ENCODE data around the gene ECE2. TPM values are rescaled to one million over a fixed set of nuclear protein-coding genes. Genes with fewer than 3 reads are reported as not detected.

The ECE2 gene
- polyA plus RNA-seq (2014; cell fraction: cytosol; rRNA removed) = 0.10 and 0.14 TPM in 2 replicates
- 2.0 and 3.1 TPM in 2 replicates for polyA plus RNA-seq (2014; cell fraction: nucleus; rRNA removed)

DNA sequence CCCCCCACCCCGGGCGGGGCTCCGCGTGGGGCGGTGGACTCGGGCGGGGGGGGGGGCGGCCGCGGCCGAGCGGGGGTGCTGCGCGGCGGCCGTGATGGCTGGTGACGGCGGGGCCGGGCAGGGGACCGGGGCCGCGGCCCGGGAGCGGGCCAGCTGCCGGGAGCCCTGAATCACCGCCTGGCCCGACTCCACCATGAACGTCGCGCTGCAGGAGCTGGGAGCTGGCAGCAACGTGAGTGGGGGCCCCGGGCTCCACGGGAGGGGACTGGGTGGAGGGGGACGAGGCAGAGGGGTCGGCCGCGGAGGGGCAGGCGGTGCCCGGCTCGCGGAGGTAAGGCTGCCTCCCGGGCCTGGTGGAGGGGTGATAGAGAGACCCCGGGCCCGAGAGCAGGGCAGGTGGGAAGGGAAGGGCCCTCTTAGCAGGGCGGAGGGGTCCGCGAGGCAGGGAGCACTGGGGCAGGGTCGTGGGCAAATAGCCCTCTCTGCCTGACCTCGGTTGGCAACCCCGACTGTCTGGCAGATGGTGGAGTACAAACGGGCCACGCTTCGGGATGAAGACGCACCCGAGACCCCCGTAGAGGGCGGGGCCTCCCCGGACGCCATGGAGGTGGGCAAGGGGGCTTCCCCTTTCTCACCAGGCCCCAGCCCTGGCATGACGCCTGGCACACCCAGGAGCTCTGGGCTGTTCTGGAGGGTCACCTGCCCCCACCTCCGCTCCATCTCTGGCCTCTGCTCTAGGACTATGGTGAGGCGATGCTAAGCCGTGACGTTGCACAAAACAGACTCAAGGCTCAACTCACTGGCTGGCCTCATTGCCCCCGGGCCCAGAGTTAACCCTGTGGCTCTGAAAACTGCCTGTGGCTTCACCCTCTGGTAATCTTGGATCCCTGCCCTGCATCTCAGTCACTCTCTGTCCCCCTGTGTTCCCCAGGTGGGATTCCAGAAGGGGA lies at the start of gene ECE2:
ECE2 (plus strand) TSS at position 62 of the 950 bp plus-strand sequence; CDS start at position 194, 132 bp downstream.
- no peak for DNase-seq (ENCODE audit: low spot score)

DNA sequence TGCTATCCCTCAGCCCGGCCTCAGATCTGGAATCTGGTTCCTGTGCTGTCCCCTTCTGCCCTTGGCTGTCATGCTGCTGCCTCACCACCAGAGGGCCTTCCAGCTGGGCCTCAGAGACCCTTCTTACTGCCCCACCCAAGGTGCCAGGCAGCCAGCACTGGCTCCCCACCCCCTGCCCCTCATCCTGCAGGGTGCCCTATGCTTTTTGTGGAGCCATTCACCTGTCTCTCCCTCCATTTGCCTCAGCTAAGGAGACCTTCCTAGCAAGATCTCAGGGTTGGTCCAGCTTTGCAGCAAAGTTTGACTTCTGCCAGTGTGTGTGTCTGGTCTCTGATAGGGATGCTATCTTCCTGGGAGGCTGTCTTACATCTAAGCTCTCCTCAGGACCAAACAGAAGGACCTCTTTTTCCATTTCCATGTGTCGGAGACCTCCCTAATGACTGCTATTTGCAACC lies 48.3 kb upstream of the ECE2 start:
- DNase-seq (ENCODE audit: low spot score) = peak; percentile 68

DNA sequence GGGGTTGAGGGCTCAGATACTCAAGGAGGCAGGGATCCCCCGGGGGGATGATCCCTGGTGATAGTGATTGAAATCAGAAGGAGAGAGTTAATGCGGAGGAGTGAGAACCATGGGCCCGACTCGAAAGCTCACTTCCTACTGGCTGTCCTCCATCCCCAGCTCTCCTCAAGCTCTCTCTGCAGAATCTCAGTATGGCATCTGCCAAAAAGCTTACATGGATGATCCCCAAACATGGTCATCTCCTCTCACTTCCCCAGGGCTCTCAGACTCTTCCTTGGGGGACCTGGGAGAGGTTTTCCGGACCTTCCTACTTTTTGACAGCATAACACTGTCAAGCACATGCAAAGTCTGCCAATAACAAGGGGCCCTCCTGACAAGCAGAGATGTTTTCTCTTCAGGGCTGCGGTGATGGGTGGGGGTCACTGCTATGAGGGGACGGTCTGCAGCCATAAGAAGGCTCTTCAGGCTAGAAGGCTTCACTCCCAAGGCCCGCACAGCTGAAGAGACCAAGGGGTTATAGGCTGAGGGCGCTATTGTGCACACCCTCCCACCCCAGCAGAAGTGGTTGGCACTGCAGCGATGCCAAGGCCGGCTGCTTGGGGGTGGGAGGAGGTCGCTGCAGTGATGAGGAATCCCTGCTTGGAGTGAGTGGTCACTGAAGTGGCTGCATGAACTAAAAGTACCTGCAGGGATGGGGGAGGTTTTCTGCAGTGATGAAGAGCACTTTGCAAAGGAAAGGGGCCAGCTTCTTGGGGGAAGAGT lies 47.3 kb upstream of the ECE2 start:
- DNase-seq (ENCODE audit: low spot score) = no peak

DNA sequence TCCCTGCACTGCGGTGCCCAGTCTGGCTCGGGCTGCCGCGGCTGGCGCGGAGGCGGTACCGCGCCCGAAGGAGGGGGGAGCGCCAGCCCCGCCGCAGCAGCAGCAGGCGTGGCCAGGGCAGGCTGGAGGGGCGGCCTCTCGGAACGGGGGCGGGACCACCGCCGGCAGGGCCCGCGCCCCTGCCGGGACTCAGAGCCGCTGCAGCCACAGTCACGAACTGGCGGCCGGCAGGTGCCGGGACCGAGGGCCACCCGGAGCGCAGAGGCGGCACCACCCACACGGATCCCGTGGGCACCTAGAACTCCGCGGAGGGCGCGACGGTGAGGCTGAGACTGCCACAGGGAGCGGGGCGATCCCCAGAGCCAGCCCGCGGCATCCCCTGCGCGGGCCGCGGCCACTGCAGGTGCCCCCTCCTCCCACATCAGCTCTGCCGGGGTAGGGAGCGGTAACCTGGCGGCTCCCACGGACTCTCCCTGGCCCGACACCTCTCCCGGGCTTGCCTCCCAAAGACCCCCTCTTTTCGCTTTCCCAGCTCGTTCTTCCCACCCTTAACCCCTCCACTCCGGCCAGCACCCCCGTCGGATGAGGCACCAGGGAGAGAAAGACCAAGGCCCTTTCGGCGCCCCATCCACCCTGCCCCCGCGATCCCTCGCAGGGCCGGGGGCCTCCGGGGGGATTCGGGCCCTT lies 46.3 kb upstream of the ECE2 start, which contains the start of gene VWA5B2:
VWA5B2 (plus strand) TSS at position 192 of the 687 bp plus-strand sequence. CDS start 944 bp downstream, outside the sequence.
- peak; percentile 85 for DNase-seq (ENCODE audit: low spot score)

DNA sequence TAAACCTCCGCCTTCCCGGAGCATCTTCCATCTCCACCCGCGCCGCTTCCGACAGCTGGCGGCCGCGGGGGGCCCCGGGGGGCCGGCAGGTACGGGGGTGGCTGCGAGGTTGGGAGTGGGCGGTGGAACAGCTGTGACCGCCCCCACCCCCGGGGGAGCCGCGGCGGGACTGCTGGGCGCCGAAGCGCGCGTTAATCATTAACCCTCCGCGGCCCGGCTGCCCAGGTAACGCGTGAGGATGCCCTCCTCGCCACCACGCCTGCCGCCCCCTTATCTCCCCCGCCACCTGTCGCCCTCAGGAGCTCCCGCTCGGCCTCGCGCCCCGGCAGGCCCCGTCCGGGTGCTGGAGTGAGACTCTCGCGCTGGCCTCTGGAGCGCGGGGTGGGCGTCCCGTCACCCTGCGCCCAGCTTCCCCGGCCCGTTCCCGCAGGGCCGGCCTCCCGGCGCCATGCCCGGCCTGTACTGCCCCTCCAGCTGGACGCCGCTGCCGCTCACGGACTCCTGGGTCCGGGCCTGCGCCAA lies 45.7 kb upstream of the ECE2 start:
- no peak for DNase-seq (ENCODE audit: low spot score)

DNA sequence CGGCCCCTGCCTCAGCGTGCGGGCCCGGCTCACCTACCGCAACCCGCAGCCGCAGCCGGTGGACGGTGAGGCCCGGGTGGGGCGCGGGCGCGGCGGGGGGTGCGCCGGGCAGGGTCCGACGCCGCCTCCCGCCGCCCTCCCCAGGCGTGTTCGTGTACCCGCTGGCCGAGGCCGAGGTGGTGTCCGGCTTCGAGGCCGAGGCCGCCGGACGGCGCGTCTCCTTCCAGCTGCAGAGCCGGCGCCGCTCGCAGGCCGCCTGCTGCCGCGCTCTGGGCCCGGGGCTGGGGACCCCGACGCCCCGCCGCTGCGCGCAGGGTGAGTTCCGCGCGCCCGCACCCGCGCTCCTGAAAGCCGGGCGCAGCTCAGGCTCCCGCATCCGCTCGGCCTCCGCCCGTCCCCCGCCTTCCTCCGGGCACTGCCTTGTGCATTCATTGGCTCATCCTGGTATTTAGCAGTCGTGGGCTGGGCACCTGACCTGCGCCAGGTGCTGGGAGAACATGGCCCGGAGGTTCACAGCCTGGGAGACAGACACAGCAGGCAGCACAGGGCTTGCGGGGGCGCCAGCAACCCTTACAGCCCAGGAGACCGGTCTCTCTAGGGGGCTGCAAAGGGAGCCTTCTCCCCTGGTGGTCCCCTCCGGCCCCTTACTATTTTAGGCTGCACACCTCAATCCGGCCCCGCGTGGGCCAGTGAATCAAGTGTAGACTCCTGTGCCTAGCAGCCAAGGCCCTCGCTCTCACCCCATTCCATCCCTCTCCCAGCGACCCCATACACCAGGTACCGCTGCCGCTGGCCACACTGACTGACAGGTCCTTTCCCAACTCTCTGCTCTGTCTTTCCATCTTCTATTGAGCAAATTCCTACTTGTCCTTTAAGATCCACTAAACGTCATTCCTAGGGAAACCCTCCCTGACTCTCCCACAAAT lies 45.0 kb upstream of the ECE2 start:
- DNase-seq (ENCODE audit: low spot score) = no peak

DNA sequence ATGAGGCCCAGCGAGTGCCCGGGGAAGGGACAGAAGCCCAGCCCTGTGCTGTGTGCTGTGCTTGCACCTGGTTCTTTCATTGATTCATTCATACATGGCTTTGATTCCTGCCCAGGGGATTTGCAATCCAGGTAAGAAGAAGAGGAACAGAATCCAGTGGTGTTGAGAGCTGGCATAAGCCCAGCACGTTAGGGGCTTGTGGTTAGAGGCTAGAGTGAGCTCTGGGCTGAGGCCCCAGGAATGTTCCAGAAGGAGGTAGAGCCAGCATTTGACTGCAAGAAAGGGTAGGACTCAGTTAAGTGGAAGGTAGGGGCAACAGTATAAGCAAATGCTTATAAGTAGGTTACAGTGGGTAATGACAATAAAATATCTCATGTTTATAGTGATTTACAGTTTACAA lies 44.2 kb upstream of the ECE2 start:
- DNase-seq (ENCODE audit: low spot score) = no peak

DNA sequence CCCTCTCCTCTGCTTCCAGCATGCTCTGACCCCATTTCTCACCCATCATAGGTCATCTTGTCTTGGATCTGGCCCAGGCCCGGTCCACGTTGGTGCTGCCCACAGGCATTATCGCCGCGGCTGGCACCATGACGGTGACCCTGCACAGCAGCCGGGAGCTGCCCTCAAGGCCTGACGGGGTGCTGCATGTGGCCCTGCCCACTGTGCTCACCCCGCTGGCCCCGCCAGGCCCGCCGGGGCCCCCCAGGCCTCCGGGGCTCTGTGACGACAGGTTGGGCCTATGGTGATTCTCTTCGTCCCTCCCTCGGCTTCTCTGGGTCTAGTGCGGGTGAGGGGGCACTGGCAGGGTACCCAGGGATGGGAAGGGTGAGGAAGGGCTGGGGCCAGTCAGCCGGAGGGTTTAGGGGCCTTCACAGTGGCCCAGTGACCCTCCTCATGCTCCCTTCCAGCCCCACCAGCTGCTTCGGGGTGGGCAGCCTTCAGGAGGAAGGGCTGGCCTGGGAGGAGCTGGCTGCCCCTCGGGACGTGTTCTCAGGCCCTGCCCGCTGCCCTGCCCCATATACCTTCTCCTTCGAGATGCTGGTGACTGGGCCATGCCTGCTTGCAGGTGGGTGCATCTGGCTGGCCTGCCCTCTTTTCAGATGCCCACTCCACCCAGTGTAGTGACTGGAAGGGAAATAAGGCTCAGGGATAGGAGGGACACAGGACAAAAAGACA lies 42.5 kb upstream of the ECE2 start:
- DNase-seq (ENCODE audit: low spot score) = no peak

DNA sequence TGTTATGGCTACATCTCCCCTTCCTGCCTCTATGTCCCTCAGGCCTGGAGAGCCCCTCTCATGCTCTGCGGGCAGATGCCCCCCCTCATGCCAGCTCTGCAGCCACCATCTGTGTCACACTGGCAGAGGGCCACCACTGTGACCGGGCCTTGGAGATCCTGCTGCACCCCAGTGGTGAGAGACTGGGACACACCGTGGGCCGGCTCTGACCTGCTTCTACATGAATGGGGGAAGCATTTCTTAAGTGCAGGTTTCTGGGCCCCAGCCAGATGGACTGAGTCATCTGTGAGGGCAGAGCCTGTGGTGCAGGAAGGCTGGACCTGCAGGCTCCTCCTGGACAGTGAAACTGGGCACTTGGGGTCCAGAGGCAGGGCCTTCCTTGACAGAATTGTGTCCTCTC lies 41.6 kb upstream of the ECE2 start:
- no peak for DNase-seq (ENCODE audit: low spot score)

DNA sequence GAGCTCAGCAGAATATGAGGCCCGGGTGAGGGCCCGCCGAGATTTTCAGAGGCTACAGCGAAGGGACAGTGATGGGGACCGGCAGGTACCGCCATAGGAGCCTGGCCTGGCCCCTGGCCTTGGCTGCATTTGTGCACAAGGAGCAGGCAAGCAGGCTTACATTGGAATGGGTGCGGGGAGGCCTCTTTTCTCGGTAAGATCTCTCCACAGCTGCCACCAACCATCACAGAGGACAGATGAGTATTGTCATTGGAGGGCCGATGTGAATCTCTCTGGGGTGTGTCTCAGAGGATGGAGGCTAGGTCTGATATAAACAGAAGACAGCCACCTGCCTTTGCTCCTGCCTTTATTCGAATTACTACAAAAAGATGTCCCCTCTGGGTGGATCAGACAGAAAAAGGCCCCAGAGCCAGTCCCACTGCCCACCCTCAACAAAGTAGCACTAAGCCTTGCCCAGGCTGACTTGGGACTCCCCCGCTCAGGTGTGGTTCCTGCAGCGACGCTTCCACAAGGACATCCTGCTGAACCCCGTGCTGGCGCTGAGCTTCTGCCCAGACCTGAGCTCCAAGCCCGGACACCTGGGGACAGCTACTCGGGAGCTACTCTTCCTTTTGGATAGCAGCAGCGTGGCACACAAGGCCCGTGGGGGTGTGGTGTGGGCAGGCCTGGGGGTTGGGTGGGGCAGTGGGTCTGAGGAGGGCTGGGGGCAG lies 41.0 kb upstream of the ECE2 start:
- no peak for DNase-seq (ENCODE audit: low spot score)

DNA sequence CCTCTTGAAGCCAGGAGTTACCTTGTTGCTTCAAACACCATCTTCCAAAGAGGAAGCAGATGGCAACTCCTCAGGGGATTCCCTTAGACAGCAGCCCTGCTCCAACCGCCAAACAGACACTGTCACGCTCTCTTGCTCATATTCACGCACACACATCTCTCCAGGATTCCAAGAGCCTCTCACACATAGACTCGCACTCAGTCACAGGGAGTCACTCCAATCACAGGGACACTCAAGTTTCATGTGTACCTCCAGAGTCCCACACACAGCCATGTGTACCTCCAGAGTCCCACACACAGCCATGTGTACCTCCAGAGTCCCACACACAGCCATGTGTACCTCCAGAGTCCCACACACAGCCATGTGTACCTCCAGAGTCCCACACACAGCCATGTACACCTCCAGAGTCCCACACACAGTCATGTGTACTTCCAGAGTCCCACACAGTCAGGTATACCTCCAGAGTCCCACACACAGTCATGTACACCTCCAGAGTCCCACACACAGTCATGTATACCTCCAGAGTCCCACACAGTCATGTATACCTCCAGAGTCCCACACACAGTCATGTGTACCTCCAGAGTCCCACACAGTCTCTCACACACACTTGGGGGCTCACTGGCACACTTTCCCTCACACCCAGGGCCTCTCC lies 40.3 kb upstream of the ECE2 start:
- peak; percentile 67 for DNase-seq (ENCODE audit: low spot score)

DNA sequence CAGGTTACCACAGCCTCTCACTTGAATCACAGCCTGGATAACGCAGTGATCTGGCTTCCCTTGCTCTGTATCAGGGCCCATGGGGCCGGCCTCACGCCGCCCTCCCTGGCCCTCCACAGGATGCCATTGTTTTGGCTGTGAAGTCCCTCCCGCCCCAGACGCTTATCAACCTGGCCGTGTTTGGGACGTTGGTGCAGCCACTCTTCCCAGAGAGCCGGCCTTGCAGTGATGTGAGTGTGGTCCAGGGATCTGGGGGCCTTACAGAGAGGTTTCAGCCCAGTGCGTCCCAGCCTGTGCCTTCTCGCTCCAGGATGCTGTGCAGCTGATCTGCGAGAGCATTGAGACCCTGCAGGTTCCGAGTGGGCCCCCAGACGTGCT lies 39.8 kb upstream of the ECE2 start:
- no peak for DNase-seq (ENCODE audit: low spot score)

DNA sequence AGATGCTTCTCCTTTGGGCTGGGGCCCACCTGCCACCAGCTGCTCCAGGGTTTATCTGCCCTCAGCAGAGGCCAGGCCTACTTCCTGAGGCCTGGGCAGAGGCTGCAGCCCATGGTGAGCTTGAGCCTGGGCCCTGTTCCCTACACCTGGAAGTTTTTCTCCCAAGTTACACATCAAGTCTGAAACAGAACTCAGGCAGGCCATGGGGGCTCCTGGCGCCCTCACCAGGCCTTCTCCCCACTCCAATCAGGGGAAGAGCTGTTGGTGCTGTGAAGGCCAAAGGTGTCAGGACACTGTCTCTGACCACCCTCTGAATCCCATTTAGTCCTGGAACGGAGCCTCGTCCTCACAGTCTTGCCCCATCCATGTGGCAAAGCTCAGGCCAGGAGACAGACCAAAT lies 39.2 kb upstream of the ECE2 start:
- DNase-seq (ENCODE audit: low spot score) = no peak

DNA sequence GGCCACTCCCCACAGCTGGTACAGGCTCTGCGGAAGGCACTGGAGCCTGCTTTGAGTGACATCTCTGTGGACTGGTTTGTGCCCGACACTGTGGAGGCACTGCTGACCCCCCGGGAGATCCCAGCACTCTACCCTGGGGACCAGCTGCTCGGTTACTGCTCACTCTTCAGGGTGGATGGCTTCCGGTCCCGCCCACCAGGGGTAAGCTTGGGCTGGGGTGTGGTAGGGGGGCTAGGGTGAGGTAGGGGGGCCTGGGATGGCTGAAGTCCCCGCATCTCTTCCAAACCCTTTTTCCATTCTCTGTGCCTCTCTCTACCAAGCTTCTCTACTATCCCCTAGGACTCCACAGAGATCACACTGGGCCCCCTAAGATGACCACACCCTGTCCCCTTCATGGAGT lies 38.6 kb upstream of the ECE2 start:
- no peak for DNase-seq (ENCODE audit: low spot score)

DNA sequence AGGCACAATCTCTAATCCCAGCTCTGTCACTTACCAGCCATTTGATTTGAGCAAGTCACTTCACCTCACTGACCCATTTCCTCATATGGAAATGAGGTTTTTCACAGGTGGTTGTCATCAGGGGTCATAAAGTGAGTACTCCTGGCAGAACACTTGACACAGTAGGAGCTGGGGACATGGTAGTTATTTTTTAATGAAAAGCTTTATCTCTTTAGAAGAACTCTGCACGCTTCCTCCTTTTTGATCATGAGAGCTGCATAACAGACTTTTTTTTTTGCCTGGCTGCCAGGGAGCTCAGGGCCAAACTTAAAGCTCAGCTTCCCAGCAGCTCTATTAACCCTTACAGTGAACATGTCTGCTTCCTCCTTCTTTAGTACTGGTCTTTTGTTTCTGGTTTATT lies 38.0 kb upstream of the ECE2 start:
- DNase-seq (ENCODE audit: low spot score) = no peak

DNA sequence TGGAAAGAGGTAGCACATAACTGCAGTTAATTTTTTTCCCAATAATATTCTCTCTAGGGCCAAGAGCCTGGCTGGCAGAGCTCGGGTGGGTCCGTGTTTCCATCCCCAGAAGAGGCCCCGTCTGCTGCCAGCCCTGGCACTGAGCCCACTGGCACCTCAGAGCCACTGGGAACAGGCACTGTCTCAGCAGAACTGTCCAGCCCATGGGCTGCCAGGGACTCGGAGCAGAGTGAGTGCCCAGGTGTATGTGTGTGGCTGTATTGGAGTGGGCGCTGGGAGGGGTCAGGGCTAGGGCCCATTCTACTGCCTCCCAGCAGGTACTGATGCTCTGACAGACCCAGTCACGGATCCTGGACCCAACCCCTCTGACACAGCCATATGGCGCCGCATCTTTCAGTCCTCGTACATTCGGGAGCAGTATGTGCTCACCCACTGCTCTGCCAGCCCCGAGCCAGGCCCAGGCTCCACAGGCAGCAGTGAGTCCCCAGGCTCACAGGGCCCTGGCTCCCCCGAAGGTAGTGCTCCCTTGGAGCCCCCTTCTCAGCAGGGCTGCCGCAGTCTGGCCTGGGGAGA lies 37.5 kb upstream of the ECE2 start:
- DNase-seq (ENCODE audit: low spot score) = no peak

DNA sequence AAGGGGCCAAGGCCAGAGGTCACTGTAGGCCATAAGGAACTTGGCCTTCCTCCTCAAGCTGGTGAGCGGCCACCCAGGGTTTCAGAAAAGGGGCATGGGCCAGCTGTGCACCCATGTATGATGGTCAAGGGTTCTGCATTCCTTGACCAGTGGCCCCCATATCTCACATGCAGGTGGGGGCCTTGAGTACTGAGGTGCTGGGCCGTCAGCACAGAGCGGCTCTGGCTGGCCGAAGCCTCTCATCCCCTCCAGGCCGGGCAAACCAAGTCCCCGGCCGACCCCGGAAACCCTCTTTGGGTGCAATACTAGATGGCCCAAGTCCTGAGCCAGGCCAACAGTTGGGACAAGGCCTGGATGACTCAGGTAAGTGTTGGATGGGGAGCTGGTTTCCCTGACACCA lies 36.6 kb upstream of the ECE2 start:
- no peak for DNase-seq (ENCODE audit: low spot score)

DNA sequence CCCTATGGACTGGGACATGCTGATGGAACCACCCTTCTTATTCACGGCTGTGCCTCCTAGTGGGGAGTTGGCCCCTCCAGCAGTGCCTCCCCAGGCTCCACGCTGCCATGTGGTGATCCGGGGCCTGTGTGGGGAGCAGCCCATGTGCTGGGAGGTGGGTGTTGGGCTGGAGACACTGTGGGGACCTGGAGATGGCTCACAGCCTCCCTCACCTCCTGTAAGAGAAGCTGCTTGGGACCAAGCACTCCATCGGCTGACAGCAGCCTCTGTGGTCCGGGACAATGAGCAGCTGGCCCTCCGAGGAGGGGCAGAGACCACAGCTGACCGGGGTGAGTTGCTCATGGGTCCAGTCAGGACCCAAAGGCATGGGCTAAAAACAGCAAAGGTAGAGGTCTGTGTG lies 36.1 kb upstream of the ECE2 start:
- no peak for DNase-seq (ENCODE audit: low spot score)

Measured in SK-N-DZ (cell line).